Measurements from ENCODE around the gene NOSTRIN.

The NOSTRIN gene

DNA sequence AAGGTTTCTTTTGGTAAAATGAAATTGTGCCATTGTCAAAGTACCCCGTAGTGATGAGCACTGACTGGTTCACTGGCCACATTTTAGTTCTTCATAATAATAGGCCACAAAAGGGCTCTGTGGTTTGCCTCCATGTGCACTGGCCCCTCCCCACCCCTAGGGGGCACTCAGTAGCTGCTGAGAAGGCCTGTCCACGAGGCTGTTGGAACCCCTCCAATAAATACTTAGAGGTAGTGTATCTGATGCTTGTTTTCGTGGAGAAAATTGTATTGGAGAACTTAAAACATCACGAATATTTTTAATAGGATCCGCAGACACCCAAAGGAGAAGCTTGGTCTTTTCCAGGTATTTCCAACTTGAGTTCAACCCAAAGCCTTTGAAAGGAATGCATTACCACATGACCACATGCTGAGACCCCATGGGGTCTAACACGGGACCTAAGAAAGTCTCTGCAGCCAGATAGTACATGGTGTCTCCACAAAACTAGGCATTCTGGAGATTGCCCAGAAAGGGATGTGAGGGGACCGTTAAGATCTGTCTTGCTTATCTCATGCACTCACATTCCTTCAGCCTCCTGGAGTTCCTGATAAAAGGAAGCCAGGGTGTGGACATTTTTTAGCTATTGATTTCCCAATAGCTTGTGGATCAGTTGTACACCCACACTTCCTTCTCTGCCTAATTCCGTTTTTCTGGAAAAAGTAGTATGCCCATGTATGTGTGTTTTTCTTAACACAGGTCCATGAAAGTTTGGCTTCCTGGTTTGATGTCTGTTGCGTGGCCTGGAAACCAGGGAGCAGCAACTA, 28.5 kb upstream of the NOSTRIN start:
- DNase-seq (ENCODE audit: low read depth in 1 of 2, low spot score in 1 of 2) = peak in 1 of 2 experiments; percentile 54
- Histone ChIP-seq H3K27ac (replicated peaks) (no peak overlapping the region), H3K27me3 (ENCODE audit: insufficient read depth, poor library complexity, severe bottlenecking) (no peaks in the 10 kb centered on the region), H3K4me3 (replicated peaks; ENCODE audit: insufficient read depth, low read length) (no peak overlapping the region)
- TF ChIP-seq GABPA (IDR thresholded peaks at IDR 0.05; ENCODE audit: low read depth) (no peak), POLR2AphosphoS5 (IDR thresholded peaks at IDR 0.05; ENCODE audit: low read depth) (no peak)
- TF ChIP-seq, protein P1, sequence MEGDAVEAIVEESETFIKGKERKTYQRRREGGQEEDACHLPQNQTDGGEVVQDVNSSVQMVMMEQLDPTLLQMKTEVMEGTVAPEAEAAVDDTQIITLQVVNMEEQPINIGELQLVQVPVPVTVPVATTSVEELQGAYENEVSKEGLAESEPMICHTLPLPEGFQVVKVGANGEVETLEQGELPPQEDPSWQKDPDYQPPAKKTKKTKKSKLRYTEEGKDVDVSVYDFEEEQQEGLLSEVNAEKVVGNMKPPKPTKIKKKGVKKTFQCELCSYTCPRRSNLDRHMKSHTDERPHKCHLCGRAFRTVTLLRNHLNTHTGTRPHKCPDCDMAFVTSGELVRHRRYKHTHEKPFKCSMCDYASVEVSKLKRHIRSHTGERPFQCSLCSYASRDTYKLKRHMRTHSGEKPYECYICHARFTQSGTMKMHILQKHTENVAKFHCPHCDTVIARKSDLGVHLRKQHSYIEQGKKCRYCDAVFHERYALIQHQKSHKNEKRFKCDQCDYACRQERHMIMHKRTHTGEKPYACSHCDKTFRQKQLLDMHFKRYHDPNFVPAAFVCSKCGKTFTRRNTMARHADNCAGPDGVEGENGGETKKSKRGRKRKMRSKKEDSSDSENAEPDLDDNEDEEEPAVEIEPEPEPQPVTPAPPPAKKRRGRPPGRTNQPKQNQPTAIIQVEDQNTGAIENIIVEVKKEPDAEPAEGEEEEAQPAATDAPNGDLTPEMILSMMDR (IDR thresholded peaks at IDR 0.05; ENCODE audit: insufficient read depth, low read length) = peak; percentile 63

DNA sequence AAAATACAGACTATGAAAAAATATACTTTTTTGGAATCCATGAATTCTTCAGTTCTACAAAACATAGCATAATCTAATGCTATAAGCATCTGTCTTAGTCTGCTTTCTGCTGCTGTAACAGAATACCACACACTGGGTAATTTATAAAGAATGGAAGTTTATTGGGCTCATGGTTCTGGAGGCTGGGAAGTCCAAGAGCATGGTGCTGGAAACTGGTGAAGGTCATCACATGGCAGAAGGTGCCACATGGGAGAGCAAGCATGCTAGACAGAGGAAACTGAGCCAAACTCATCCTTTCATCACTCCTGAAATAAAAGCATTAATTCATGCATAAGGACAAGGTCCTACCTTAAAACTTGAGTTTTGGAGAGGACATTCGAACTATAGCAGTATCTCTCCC, 26.6 kb upstream of the NOSTRIN start:
- no peak for DNase-seq (ENCODE audit: low read depth in 1 of 2, low spot score in 1 of 2)
- Histone ChIP-seq H3K27me3 (ENCODE audit: insufficient read depth, poor library complexity, severe bottlenecking) (no peaks in the 10 kb centered on the region), H3K4me3 (replicated peaks; ENCODE audit: insufficient read depth, low read length) (no peak overlapping the region), H3K27ac (replicated peaks) (no peak overlapping the region)
- TF ChIP-seq POLR2AphosphoS5 (IDR thresholded peaks at IDR 0.05; ENCODE audit: low read depth) (no peak; the same call in 1 of the 2 replicates), SPI1 (IDR thresholded peaks at IDR 0.05; ENCODE audit: borderline replicate concordance, low read depth) (no peak), GABPA (IDR thresholded peaks at IDR 0.05; ENCODE audit: low read depth) (no peak)
- TF ChIP-seq, protein P1 (IDR thresholded peaks at IDR 0.05; ENCODE audit: insufficient read depth, low read length) = no peak
- TF ChIP-seq, protein P2, sequence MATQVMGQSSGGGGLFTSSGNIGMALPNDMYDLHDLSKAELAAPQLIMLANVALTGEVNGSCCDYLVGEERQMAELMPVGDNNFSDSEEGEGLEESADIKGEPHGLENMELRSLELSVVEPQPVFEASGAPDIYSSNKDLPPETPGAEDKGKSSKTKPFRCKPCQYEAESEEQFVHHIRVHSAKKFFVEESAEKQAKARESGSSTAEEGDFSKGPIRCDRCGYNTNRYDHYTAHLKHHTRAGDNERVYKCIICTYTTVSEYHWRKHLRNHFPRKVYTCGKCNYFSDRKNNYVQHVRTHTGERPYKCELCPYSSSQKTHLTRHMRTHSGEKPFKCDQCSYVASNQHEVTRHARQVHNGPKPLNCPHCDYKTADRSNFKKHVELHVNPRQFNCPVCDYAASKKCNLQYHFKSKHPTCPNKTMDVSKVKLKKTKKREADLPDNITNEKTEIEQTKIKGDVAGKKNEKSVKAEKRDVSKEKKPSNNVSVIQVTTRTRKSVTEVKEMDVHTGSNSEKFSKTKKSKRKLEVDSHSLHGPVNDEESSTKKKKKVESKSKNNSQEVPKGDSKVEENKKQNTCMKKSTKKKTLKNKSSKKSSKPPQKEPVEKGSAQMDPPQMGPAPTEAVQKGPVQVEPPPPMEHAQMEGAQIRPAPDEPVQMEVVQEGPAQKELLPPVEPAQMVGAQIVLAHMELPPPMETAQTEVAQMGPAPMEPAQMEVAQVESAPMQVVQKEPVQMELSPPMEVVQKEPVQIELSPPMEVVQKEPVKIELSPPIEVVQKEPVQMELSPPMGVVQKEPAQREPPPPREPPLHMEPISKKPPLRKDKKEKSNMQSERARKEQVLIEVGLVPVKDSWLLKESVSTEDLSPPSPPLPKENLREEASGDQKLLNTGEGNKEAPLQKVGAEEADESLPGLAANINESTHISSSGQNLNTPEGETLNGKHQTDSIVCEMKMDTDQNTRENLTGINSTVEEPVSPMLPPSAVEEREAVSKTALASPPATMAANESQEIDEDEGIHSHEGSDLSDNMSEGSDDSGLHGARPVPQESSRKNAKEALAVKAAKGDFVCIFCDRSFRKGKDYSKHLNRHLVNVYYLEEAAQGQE (IDR thresholded peaks at IDR 0.05; ENCODE audit: insufficient replicate concordance, low read depth) = no peak

DNA sequence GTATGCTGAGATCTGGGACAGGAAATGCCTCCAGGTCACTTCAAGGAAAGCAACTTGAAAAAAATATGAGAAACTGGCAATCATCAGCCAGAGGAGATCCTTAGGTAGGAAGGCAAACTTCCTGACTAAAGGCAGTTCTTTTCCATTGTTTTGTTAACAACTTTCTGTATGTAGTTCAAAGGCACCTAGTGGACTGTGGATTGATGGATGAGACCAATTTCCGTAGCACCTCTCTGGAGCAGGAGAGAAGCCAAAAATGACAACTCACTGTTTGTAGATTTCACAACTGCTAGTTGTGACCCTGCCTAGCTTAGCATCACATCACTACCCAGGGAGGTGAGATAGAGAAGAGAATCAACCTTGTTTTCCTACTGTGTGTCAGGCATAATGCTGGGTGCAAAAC, 21.8 kb upstream of the NOSTRIN start:
- TF ChIP-seq POLR2AphosphoS5 (IDR thresholded peaks at IDR 0.05; ENCODE audit: low read depth) (no peak), GABPA (IDR thresholded peaks at IDR 0.05; ENCODE audit: low read depth) (no peak), SPI1 (IDR thresholded peaks at IDR 0.05; ENCODE audit: borderline replicate concordance, low read depth) (no peak)
- TF ChIP-seq, protein P2 (IDR thresholded peaks at IDR 0.05; ENCODE audit: insufficient replicate concordance, low read depth) = no peak
- TF ChIP-seq, protein P1 (IDR thresholded peaks at IDR 0.05; ENCODE audit: insufficient read depth, low read length) = no peak
- no peak for DNase-seq (ENCODE audit: low read depth in 1 of 2, low spot score in 1 of 2)

More for the DNA sequence above, 21.8 kb upstream of the NOSTRIN start:
- no peaks in the 10 kb centered on the region for H3K27me3 ChIP-seq (ENCODE audit: insufficient read depth, poor library complexity, severe bottlenecking)
- no peak overlapping the region for H3K27ac ChIP-seq (replicated peaks)
- no peak overlapping the region for H3K4me3 ChIP-seq (replicated peaks; ENCODE audit: insufficient read depth, low read length)

Data from HL-60 (cell line).